HCT116 (cell line): ENCODE measurements around the gene OR9G4. TPM values are rescaled to one million over a fixed set of nuclear protein-coding genes. Genes with fewer than 3 reads are reported as not detected.

Experiments
- ATAC-seq: fragments of 200-7000 bp; cut with Tn5 transposase; 2 replicates; pipeline ENCODE4 v1.9.1; 2020; ENCODE audit warnings: mild to moderate bottlenecking, moderate library complexity
- BruUV-seq: library from RNA; stranded (reverse); fragments of 400-500 nt; replicated peaks from 2 replicates; lab custom pipeline; 2021; lab: Mats Ljungman, UMichigan
- CTCF ChIA-PET: fragments of 300-600 bp; sonication (Branson Sonifier 250); formaldehyde crosslinking; loops from one replicate; lab custom pipeline; 2021; ENCODE audit warnings: antibody characterized with exemption; lab: Charles Lee
- POLR2A ChIA-PET: fragments of 300-600, 350-600 bp; sonication (Branson Sonifier 250); formaldehyde crosslinking; loops from one replicate; lab custom pipeline; 2021; ENCODE audit warnings: antibody characterized with exemption; lab: Charles Lee
- RAD21 ChIA-PET, 2 experiments: fragments of 300-600 bp; sonication (Branson Sonifier 250); formaldehyde crosslinking; loops; one replicate each; lab custom pipeline; 2023; ENCODE audit warnings: low total read pairs in 2 of 2; ENCODE audit not compliant: uncharacterized antibody in 2 of 2, unreplicated experiment in 2 of 2, low non-redundant PET in 1 of 2; lab: Charles Lee
- DNase-seq: peaks from one replicate; pipeline ENCODE4 v3.0.0-alpha.2; 2010; ENCODE audit warnings: low read depth, low spot score
- H2AFZ ChIP-seq: fragments of 200-600 bp; shearing (Covaris generic), sonication (generic); 2 replicates; pipeline ENCODE4 v1.6.1; 2017; ENCODE audit warnings: low read depth, mixed run types, mixed read lengths, antibody characterized with exemption, low read length; ENCODE audit not compliant: poor library complexity, severe bottlenecking
- H3K27ac ChIP-seq: 2 replicates; pipeline ENCODE4 v1.5.1; 2012; ENCODE audit warnings: low read depth, low read length
- H3K27me3 ChIP-seq: fragments of 200-600 bp; sonication (generic); 2 replicates; pipeline ENCODE4 v1.6.1; 2016; ENCODE audit warnings: mixed run types, low read length, mixed read lengths; ENCODE audit not compliant: insufficient read depth
- H3K36me3 ChIP-seq, 2 experiments: fragments of 200-500 bp in 1 of 2; fragments of 200-600 bp in 1 of 2; sonication (Bioruptor generic) in 1 of 2; sonication (generic) in 1 of 2; 2 replicates each; pipeline versions ENCODE4 v1.5.1 to v1.6.1; 2014 to 2016; ENCODE audit warnings: low read length in 2 of 2, inconsistent platforms in 1 of 2, mixed read lengths in 1 of 2, mixed run types in 1 of 2; ENCODE audit not compliant: insufficient read depth in 2 of 2, control insufficient read depth in 1 of 2
- H3K4me1 ChIP-seq, 2 experiments: fragments of 200-600 bp in 1 of 2; sonication (generic) in 1 of 2; 2 replicates each; pipeline versions ENCODE4 v1.5.1 to v1.6.1; 2012 to 2017; ENCODE audit warnings: low read length in 2 of 2, inconsistent platforms in 1 of 2, mild to moderate bottlenecking in 1 of 2, mixed read lengths in 1 of 2, mixed run types in 1 of 2, moderate library complexity in 1 of 2; ENCODE audit not compliant: insufficient read depth in 2 of 2, control insufficient read depth in 1 of 2
- H3K4me2 ChIP-seq: fragments of 200-600 bp; sonication (generic); 2 replicates; pipeline ENCODE4 v1.6.1; 2017; ENCODE audit warnings: mixed run types, low read length, mixed read lengths
- H3K4me3 ChIP-seq, 2 experiments: fragments of 200-600 bp in 1 of 2; sonication (generic) in 1 of 2; replicated peaks in 1 of 2; 2 replicates each; pipeline ENCODE4 v1.5.1; 2011 to 2016; ENCODE audit warnings: low read length in 2 of 2, control low read depth in 1 of 2, low read depth in 1 of 2, mild to moderate bottlenecking in 1 of 2, mixed read lengths in 1 of 2, mixed run types in 1 of 2
- H3K79me2 ChIP-seq: fragments of 200-600 bp; sonication (generic); 2 replicates; pipeline ENCODE4 v1.6.1; 2017; ENCODE audit warnings: mild to moderate bottlenecking, mixed run types, low read length, moderate library complexity, mixed read lengths; ENCODE audit not compliant: insufficient read depth
- H3K9ac ChIP-seq: fragments of 200-600 bp; sonication (generic); 2 replicates; pipeline ENCODE4 v1.6.1; 2016; ENCODE audit warnings: low read length, mixed read lengths
- H3K9me2 ChIP-seq: fragments of 200-600 bp; sonication (generic), shearing (Covaris generic); 2 replicates; pipeline ENCODE4 v1.6.1; 2017; ENCODE audit warnings: mixed run types, mild to moderate bottlenecking, moderate library complexity; ENCODE audit not compliant: insufficient read depth
- H3K9me3 ChIP-seq, 2 experiments: fragments of 200-500 bp in 1 of 2; fragments of 200-600 bp in 1 of 2; sonication (Bioruptor generic) in 1 of 2; sonication (generic) in 1 of 2; 2 replicates each; pipeline ENCODE4 v1.6.1; 2014 to 2017; ENCODE audit warnings: low read length in 2 of 2, mixed read lengths in 2 of 2, inconsistent platforms in 1 of 2, low read depth in 1 of 2, mild to moderate bottlenecking in 1 of 2, mixed run types in 1 of 2, moderate library complexity in 1 of 2; ENCODE audit not compliant: control insufficient read depth in 1 of 2, insufficient read depth in 1 of 2
- H4K20me1 ChIP-seq: fragments of 200-600 bp; sonication (generic), shearing (Covaris generic); 2 replicates; pipeline ENCODE4 v1.6.1; 2017; ENCODE audit warnings: mixed run types, mild to moderate bottlenecking, moderate library complexity; ENCODE audit not compliant: insufficient read depth
- EGR1 ChIP-seq: IDR thresholded peaks from 2 replicates; pipeline ENCODE4 v1.6.1; 2012; ENCODE audit warnings: low read depth
- EZH2 ChIP-seq: fragments of 200-600 bp; sonication (generic); IDR thresholded peaks from 2 replicates; pipeline ENCODE4 v1.6.1; 2017; ENCODE audit warnings: antibody characterized with exemption, mixed run types
- POLR2A ChIP-seq: IDR thresholded peaks from 2 replicates; pipeline ENCODE4 v1.7.0; 2011; ENCODE audit warnings: borderline replicate concordance; ENCODE audit not compliant: insufficient read depth, insufficient read length; ENCODE audit errors: extremely low read depth
- POLR2AphosphoS5 ChIP-seq: IDR thresholded peaks from 2 replicates; pipeline ENCODE4 v1.6.1; 2011; ENCODE audit warnings: mild to moderate bottlenecking, low read depth, low read length, moderate library complexity
- TCF7L2 ChIP-seq: IDR thresholded peaks from 2 replicates; pipeline ENCODE4 v1.7.0; 2011; ENCODE audit warnings: borderline replicate concordance, inconsistent platforms; ENCODE audit not compliant: insufficient read depth, insufficient read length; ENCODE audit errors: extremely low read depth
- intact Hi-C: fragments of 100-400 bp; cut with micrococcal nuclease; formaldehyde crosslinking; loops from 2 replicates; pipeline ENCODE4 v1.10.0; 2022
- total RNA-seq: library from RNA; stranded (reverse); gene quantifications from one replicate; pipeline ENCODE4 v1.2.1, GENCODE V29; 2021; ENCODE audit not compliant: unreplicated experiment
- TF ChIP-seq, protein P1 (sequence below): IDR thresholded peaks from 2 replicates; pipeline ENCODE4 v1.6.1; 2012; ENCODE audit warnings: low read depth

OR9G4 gene
- total RNA-seq, 1 experiment from 2014 or later = not detected

DNA sequence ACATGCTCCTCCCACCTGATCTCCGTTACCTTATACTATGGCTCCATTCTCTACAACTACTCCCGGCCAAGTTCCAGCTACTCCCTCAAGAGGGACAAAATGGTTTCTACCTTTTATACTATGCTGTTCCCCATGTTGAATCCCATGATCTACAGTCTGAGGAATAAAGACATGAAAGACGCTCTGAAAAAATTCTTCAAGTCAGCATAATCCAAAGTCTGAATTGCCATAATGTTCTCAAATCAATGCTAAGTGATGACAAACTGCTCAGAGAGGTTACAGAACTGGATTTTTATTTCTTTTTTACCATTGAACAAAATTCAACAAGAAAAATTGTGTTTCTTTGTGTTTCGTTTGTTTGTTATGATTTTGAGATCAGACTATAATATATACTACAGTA, 7.6 kb downstream of the OR9G4 start:
- ChIA-PET CTCF (no interaction called here), POLR2A (no interaction called here)

More for the DNA sequence above, 7.6 kb downstream of the OR9G4 start:
- RAD21 ChIA-PET = no interaction called here
- no peak overlapping the region for H3K4me2 ChIP-seq
- H3K4me3 ChIP-seq = no peak overlapping the region
- no peaks in the 10 kb centered on the region for H3K27me3 ChIP-seq
- no peaks in the 10 kb centered on the region for H3K4me1 ChIP-seq
- TF ChIP-seq EZH2 = no peak
- no peak for TF ChIP-seq POLR2A
- TF ChIP-seq TCF7L2 = no peak
- TF ChIP-seq EGR1 = no peak
- no peak for TF ChIP-seq POLR2AphosphoS5
- TF ChIP-seq, protein P1, sequence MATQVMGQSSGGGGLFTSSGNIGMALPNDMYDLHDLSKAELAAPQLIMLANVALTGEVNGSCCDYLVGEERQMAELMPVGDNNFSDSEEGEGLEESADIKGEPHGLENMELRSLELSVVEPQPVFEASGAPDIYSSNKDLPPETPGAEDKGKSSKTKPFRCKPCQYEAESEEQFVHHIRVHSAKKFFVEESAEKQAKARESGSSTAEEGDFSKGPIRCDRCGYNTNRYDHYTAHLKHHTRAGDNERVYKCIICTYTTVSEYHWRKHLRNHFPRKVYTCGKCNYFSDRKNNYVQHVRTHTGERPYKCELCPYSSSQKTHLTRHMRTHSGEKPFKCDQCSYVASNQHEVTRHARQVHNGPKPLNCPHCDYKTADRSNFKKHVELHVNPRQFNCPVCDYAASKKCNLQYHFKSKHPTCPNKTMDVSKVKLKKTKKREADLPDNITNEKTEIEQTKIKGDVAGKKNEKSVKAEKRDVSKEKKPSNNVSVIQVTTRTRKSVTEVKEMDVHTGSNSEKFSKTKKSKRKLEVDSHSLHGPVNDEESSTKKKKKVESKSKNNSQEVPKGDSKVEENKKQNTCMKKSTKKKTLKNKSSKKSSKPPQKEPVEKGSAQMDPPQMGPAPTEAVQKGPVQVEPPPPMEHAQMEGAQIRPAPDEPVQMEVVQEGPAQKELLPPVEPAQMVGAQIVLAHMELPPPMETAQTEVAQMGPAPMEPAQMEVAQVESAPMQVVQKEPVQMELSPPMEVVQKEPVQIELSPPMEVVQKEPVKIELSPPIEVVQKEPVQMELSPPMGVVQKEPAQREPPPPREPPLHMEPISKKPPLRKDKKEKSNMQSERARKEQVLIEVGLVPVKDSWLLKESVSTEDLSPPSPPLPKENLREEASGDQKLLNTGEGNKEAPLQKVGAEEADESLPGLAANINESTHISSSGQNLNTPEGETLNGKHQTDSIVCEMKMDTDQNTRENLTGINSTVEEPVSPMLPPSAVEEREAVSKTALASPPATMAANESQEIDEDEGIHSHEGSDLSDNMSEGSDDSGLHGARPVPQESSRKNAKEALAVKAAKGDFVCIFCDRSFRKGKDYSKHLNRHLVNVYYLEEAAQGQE = no peak
- H4K20me1 ChIP-seq = no peaks in the 10 kb centered on the region
- no peak overlapping the region for H3K9ac ChIP-seq
- H3K27ac ChIP-seq = no peak overlapping the region
- ATAC-seq = no peak
- no peaks in the 10 kb centered on the region for H3K79me2 ChIP-seq
- no TSS peak for BruUV-seq
- DNase-seq = no peak
- H3K36me3 ChIP-seq = no peaks in the 10 kb centered on the region
- H2AFZ ChIP-seq = no peak overlapping the region
- intact Hi-C loops = no loop called here
- H3K9me3 ChIP-seq = peaks cover 16 to 23% of the 10 kb centered on the region in 2 experiments; a peak in 2 of 4 replicates
- H3K9me2 ChIP-seq = no peaks in the 10 kb centered on the region
